GM12878 (cell line): Measurements from ENCODE around the gene SRMS. TPM values are rescaled to one million over a fixed set of nuclear protein-coding genes. Genes with fewer than 3 reads are reported as not detected.
A peak's percentile ranks its signal among the peaks of the same experiment; 100 is the strongest.

Source experiments
- ATAC-seq: fragments of 200-7000 bp; cut with Tn5 transposase; 3 replicates; pipeline ENCODE4 v1.9.1; 2020; ENCODE audit warnings: mild to moderate bottlenecking, moderate library complexity
- BruUV-seq: library from RNA; stranded (reverse); fragments of 400-500 nt; replicated peaks from 2 replicates; lab custom pipeline; 2021; lab: Mats Ljungman, UMichigan
- CTCF ChIA-PET: fragments of 300-600 bp; sonication (Branson Sonifier 250); formaldehyde crosslinking; extraction: SDS; loops from one replicate; lab custom pipeline; 2021; ENCODE audit warnings: inconsistent platforms; lab: Yijun Ruan, JAX
- POLR2A ChIA-PET: fragments of 350-600 bp; formaldehyde crosslinking; extraction: SDS; loops from one replicate; lab custom pipeline; 2021; ENCODE audit warnings: inconsistent platforms; lab: Charles Lee
- RAD21 ChIA-PET: fragments of 300-600 bp; sonication (Branson Sonifier 250); formaldehyde crosslinking; loops from one replicate; lab custom pipeline; 2023; ENCODE audit warnings: antibody characterized with exemption; ENCODE audit not compliant: unreplicated experiment; lab: Charles Lee
- SMC1A ChIA-PET: fragments of 300-600 bp; sonication (Branson Sonifier 250); formaldehyde crosslinking; loops from one replicate; lab custom pipeline; 2023; ENCODE audit not compliant: unreplicated experiment, uncharacterized antibody; lab: Charles Lee
- DNase-seq: peaks from one replicate; pipeline ENCODE4 v3.0.0-alpha.2; 2011; ENCODE audit warnings: low read depth, low spot score
- FAIRE-seq: peaks from 3 replicates; lab custom pipeline; 2011; peaks lifted over from hg19 to GRCh38; lab: Jason Lieb, UNC
- H2AFZ ChIP-seq: 2 replicates; pipeline ENCODE4 v1.6.0; 2011; ENCODE audit warnings: low read depth, low read length, control low read depth; ENCODE audit not compliant: control insufficient read depth
- H3K27ac ChIP-seq: 2 replicates; pipeline ENCODE4 v1.5.1; 2011; ENCODE audit warnings: control low read depth; ENCODE audit not compliant: control insufficient read depth, insufficient read depth
- H3K27me3 ChIP-seq, 2 experiments: replicated peaks in 1 of 2; 2 replicates each; pipeline versions ENCODE4 v1.6.0 to v1.6.1; 2011; ENCODE audit warnings: low read length in 1 of 2; ENCODE audit not compliant: control insufficient read depth in 2 of 2, insufficient read depth in 2 of 2
- H3K36me3 ChIP-seq, 2 experiments: 2 replicates each; pipeline ENCODE4 v1.5.1; 2011; ENCODE audit warnings: low read length in 1 of 2; ENCODE audit not compliant: control insufficient read depth in 2 of 2, insufficient read depth in 2 of 2
- H3K4me1 ChIP-seq: 2 replicates; pipeline ENCODE4 v1.6.1; 2011; ENCODE audit warnings: mild to moderate bottlenecking, low read length, moderate library complexity, mixed read lengths; ENCODE audit not compliant: control insufficient read depth, insufficient read depth
- H3K4me2 ChIP-seq: 2 replicates; pipeline ENCODE4 v1.6.0; 2011; ENCODE audit warnings: control low read depth; ENCODE audit not compliant: control insufficient read depth, insufficient read depth
- H3K4me3 ChIP-seq: fragments of 200-600 bp; sonication (generic); 2 replicates; pipeline ENCODE4 v1.5.1; 2016
- H3K79me2 ChIP-seq: 2 replicates; pipeline ENCODE4 v1.6.0; 2011; ENCODE audit warnings: low read length; ENCODE audit not compliant: control insufficient read depth, insufficient read depth
- H3K9ac ChIP-seq: 2 replicates; pipeline ENCODE4 v1.8.0; 2011; ENCODE audit warnings: low read length, control low read depth, mixed read lengths; ENCODE audit not compliant: control insufficient read depth, insufficient read depth
- H3K9me3 ChIP-seq: replicated peaks from 3 replicates; pipeline ENCODE4 v1.5.1; 2011; ENCODE audit warnings: mild to moderate bottlenecking, low read length; ENCODE audit not compliant: control insufficient read depth, insufficient read depth
- H4K20me1 ChIP-seq: 2 replicates; pipeline ENCODE4 v1.6.0; 2011; ENCODE audit not compliant: control insufficient read depth, insufficient read depth
- KAT2A ChIP-seq: conservative IDR thresholded peaks from 2 replicates; pipeline ENCODE4 v1.6.1; 2011; ENCODE audit warnings: low read depth, low read length; ENCODE audit not compliant: control insufficient read depth
- LARP7 ChIP-seq: fragments of 450-650 bp; IDR thresholded peaks from 2 replicates; pipeline ENCODE4 v1.6.1; 2017; ENCODE audit warnings: mild to moderate bottlenecking
- NFYA ChIP-seq: IDR thresholded peaks from 2 replicates; pipeline ENCODE4 v1.6.1; 2011; ENCODE audit warnings: low read depth, mild to moderate bottlenecking, low read length, improper control_type of control experiment, borderline replicate concordance
- TCF3 ChIP-seq: IDR thresholded peaks from 2 replicates; pipeline ENCODE4 v1.6.1; 2012; ENCODE audit warnings: low read depth, mild to moderate bottlenecking, low read length, borderline replicate concordance; ENCODE audit not compliant: insufficient read depth
- ZNF622 ChIP-seq: fragments of 450-650 bp; IDR thresholded peaks from 2 replicates; pipeline ENCODE4 v1.6.1; 2017; ENCODE audit warnings: mild to moderate bottlenecking, inconsistent platforms
- WGBS: methylation state at CpG from one replicate; pipeline ENCODE4 v1.1.6; 2016; ENCODE audit warnings: low lambda C conversion rate; ENCODE audit not compliant: insufficient replicate concordance, insufficient coverage; ENCODE audit errors: missing lambda C conversion rate; 5-methylcytosine and 5-hydroxymethylcytosine counted together
- in situ Hi-C: fragments of 300-500 bp; cut with MboI; formaldehyde crosslinking; loops from 9 replicates; pipeline ENCODE4 v1.14.3; 2018; ENCODE audit warnings: mixed read lengths
- intact Hi-C: fragments of 100-400 bp; cut with micrococcal nuclease; formaldehyde crosslinking; loops from one replicate; pipeline ENCODE4 v1.14.2; 2022; ENCODE audit not compliant: unreplicated experiment
- polyA plus RNA-seq, 11 experiments: library from polyadenylated mRNA; depleted of rRNA in 4 of 11; unstranded in 6 of 11; stranded (reverse) in 5 of 11; fragments of >200 nt; fragmentation: Nextera tagmentation in 4 of 11; fragmentation: Illumina TruSeq in 1 of 11; extraction: Ambion mirVana in 4 of 11; extraction: Trizol in 1 of 11; gene quantifications; 1 replicate in 1 of 11; 2 replicates in 10 of 11; pipeline versions ENCODE4 v1.2.1 to v1.2.3, GENCODE V29; 2011 to 2016; ENCODE audit warnings: inconsistent platforms in 2 of 11, missing spikeins in 2 of 11, low read depth in 1 of 11
- total RNA-seq, 4 experiments: library from RNA; depleted of rRNA in 3 of 4; stranded (reverse); fragments of >200 nt in 3 of 4; fragmentation: Illumina TruSeq in 1 of 4; extraction: Trizol in 1 of 4; gene quantifications; 2 replicates each; pipeline versions ENCODE4 v1.2.1 to v1.2.3, GENCODE V29; 2013 to 2021
- TF ChIP-seq, protein P1 (sequence below): IDR thresholded peaks from 2 replicates; pipeline ENCODE4 v1.6.1; 2011; ENCODE audit warnings: low read depth, low read length, improper control_type of control experiment, borderline replicate concordance
- TF ChIP-seq, protein P2 (sequence below): IDR thresholded peaks from 2 replicates; pipeline ENCODE4 v1.6.1; 2011; ENCODE audit warnings: mild to moderate bottlenecking, low read depth, low read length, moderate library complexity; ENCODE audit not compliant: insufficient replicate concordance
- TF ChIP-seq, protein P3 (sequence below): fragments of 450-650 bp; IDR thresholded peaks from 2 replicates; pipeline ENCODE4 v1.6.1; 2017; ENCODE audit warnings: mild to moderate bottlenecking, low read depth, inconsistent platforms; ENCODE audit not compliant: poor library complexity, severe bottlenecking

SRMS gene
- total and polyA plus RNA-seq, 10 of the 15 experiments (the other 5 are each of a cell fraction or from before 2014, with no cell fraction given): not detected

DNA sequence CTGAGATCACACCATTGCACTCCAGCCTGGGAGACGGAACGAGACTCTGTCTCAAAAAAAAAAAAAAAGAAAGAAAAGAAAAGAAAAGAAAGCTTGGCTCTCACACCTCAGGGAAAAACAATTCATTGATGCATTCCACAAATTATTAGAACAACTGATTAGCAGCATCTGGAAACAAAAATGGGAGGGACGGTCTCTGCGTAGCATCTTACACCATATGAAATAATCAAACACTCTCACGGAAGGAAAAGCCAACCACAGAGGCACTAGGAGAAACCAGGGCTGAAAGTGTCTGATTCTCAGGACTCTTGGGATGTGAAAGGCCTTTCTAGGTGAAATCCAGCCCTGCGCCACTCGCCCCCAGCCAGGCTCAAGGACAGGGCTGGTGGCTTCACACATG is 28.8 kb upstream of the SRMS start:
- SMC1A ChIA-PET: no interaction called here
- Histone ChIP-seq H3K4me3 (no peak overlapping the region), H3K4me2 (no peak overlapping the region), H3K9me3 (no peaks in the 10 kb centered on the region), H2AFZ (no peak overlapping the region), H3K9ac (no peak overlapping the region), H3K4me1 (peaks cover 10% of the 10 kb centered on the region), H3K27ac (no peak overlapping the region), H3K36me3 (no peaks in the 10 kb centered on the region), H4K20me1 (no peaks in the 10 kb centered on the region; the same call in 1 of the 2 replicates), H3K79me2 (peaks cover 3% of the 10 kb centered on the region; the same call in 1 of the 2 replicates), H3K27me3 (no peaks in the 10 kb centered on the region)
- intact Hi-C loops (no loop called here), in situ Hi-C loops (no loop called here)
- BruUV-seq: no TSS peak
- RAD21 ChIA-PET: interaction anchor here (1.2 kb wide), 1 partner anchor 38 kb away, joined by 3 read pairs; no protein-coding TSS in a partner anchor
- FAIRE-seq (no peak), DNase-seq (no peak), ATAC-seq (no peak)
- CTCF ChIA-PET: interaction anchor here (1.0 to 3.6 kb wide), 2 partner anchors 39 to 288 kb away, joined by 4 to 24 read pairs; partner anchors contain the start of gene PTK6
- no peak for TF ChIP-seq TCF3
- POLR2A ChIA-PET: interaction anchor here (0.6 to 1.1 kb wide), 2 partner anchors 13 to 360 kb away, joined by 3 to 4 read pairs; no protein-coding TSS in a partner anchor
- 75% methylated on average over 7 of the region's 7 CpGs for WGBS

DNA sequence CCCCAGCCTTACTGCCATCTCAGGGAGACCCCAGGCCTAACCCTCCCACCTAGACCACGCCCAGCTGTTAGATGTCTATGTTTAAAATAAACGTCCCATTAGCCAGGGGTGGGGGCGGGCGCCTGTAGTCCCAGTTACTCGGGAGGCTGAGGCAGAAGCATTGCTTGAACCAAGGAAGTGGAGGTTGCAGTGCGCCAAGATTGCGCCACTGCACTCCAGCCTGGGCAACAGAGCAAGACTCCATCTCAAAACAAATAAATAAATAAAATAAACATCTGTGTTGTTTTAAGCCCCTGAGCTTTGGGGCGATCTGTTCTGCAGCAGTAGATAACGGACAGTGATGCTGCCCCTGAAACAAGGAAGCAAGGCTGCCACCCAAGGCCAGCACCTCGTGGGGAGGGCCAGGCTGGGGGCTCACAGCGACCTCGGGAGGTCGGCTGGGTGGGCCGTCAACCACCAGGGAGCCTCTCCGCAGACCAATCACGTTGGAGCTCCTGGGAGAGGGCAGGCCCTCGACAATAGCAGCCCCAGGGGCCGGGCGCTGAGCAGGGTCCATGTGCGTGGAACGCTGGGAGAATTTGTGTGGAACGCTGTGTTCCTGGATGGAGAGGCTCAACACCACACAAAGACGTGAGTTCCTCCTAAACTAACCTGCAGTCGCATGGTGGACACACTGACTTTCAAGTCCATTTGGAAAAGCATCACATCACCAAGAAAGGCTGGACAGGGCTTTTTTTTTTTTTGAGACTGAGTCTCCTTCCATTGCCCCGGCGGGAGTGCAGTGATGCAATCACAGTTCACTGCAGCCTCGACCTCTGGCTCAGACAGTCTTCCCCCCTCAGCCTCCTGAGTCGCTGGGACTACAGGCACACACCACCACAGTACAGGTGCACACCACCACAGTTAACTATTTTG is 27.5 kb upstream of the SRMS start:
- ChIA-PET SMC1A (no interaction called here), CTCF (interaction anchor here (1.0 to 3.0 kb wide), 5 partner anchors 37 to 289 kb away, joined by 3 to 25 read pairs (median 4); partner anchors contain the start of genes PTK6 and TPD52L2), POLR2A (interaction anchor here (0.7 to 2.2 kb wide), 4 partner anchors 20 to 83 kb away, joined by 3 to 9 read pairs (median 4); partner anchors contain the start of gene RTEL1), RAD21 (interaction anchor here (1.2 to 2.5 kb wide), 3 partner anchors 37 to 67 kb away, joined by 3 to 30 read pairs (median 10); partner anchors contain the start of gene PTK6)
- Histone ChIP-seq H3K9ac (0 out of 2 replicates have a peak overlapping the region, but pooled peaks have one; percentile 56), H3K4me3 (no peak overlapping the region; the same call in 1 of the 2 replicates), H3K36me3 (no peaks in the 10 kb centered on the region), H2AFZ (no peak overlapping the region), H3K79me2 (peaks cover 3% of the 10 kb centered on the region; the same call in 1 of the 2 replicates), H3K4me2 (peak overlapping the region; percentile 92), H4K20me1 (no peaks in the 10 kb centered on the region; the same call in 1 of the 2 replicates), H3K27ac (no peak overlapping the region), H3K27me3 (no peaks in the 10 kb centered on the region), H3K4me1 (peaks cover 10% of the 10 kb centered on the region), H3K9me3 (no peaks in the 10 kb centered on the region)
- DNase-seq: no peak
- 63% methylated on average over 28 of the region's 28 CpGs for WGBS
- no TSS peak for BruUV-seq
- intact Hi-C loops (no loop called here), in situ Hi-C loops (no loop called here)
- no peak for ATAC-seq
- FAIRE-seq: no peak
- TF ChIP-seq, protein P1, sequence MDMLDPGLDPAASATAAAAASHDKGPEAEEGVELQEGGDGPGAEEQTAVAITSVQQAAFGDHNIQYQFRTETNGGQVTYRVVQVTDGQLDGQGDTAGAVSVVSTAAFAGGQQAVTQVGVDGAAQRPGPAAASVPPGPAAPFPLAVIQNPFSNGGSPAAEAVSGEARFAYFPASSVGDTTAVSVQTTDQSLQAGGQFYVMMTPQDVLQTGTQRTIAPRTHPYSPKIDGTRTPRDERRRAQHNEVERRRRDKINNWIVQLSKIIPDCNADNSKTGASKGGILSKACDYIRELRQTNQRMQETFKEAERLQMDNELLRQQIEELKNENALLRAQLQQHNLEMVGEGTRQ: no peak
- TF ChIP-seq LARP7: no peak
- no peak for TF ChIP-seq NFYA
- no peak for TF ChIP-seq ZNF622
- TF ChIP-seq, protein P2, sequence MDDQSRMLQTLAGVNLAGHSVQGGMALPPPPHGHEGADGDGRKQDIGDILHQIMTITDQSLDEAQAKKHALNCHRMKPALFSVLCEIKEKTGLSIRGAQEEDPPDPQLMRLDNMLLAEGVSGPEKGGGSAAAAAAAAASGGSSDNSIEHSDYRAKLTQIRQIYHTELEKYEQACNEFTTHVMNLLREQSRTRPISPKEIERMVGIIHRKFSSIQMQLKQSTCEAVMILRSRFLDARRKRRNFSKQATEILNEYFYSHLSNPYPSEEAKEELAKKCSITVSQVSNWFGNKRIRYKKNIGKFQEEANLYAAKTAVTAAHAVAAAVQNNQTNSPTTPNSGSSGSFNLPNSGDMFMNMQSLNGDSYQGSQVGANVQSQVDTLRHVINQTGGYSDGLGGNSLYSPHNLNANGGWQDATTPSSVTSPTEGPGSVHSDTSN: no peak
- TF ChIP-seq, protein P3, sequence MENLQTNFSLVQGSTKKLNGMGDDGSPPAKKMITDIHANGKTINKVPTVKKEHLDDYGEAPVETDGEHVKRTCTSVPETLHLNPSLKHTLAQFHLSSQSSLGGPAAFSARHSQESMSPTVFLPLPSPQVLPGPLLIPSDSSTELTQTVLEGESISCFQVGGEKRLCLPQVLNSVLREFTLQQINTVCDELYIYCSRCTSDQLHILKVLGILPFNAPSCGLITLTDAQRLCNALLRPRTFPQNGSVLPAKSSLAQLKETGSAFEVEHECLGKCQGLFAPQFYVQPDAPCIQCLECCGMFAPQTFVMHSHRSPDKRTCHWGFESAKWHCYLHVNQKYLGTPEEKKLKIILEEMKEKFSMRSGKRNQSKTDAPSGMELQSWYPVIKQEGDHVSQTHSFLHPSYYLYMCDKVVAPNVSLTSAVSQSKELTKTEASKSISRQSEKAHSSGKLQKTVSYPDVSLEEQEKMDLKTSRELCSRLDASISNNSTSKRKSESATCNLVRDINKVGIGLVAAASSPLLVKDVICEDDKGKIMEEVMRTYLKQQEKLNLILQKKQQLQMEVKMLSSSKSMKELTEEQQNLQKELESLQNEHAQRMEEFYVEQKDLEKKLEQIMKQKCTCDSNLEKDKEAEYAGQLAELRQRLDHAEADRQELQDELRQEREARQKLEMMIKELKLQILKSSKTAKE: no peak
- no peak for TF ChIP-seq KAT2A
